Epithelial cell of prostate (primary cell): ENCODE results near the gene CCDC61.

ENCODE experiments used
- DNase-seq: peaks from one replicate; pipeline ENCODE4 v3.0.0-alpha.2; 2011; ENCODE audit warnings: low read depth, low spot score
- H3K27ac ChIP-seq: fragments of 450-650 bp; 2 replicates; pipeline ENCODE4 v1.5.1; 2017; ENCODE audit warnings: mild to moderate bottlenecking

Gene CCDC61

DNA sequence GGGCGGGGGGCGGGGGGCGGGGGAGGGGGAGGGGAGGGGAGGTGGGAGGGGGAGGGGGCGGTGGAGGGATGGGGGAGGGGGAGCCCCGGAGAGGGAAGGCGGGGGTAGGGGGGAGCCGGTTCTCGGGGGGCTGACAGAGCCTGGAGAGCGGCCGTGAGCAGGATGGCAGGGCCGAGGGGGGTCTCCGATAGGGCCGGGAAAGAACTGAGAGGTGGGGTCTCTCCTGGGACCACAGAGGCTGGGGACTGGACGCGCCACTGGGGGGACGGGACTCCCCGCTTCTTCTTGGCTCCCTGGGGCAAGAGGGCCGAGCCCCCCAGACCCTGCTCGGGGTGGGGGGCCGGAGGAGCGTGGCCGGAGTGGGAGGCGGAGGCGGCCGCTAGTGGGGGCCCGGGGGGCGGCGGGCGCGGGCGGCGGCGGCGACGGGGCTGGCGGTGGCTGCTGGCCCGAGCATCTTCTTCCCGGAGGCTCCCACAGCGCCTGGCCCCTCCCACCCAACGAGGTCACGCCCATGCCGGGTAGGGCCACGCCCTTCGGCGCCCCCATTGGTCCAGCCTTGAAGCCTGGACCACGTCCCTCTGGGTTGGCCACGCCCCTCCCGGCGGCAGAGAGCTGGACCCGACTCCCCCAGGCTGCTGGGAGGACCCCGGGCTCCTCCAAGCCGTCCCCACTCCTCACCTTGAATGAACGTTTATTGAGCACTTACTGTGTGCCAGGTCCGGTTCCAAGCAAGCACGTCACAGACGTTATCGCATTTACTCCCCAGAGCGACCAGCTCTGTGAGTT, 21.5 kb upstream of the CCDC61 start, which contains the start of gene NOVA2:
NOVA2 (minus strand) TSS at position 313 of the 786 bp plus-strand sequence. CDS start 514 bp downstream, outside the sequence.
- H3K27ac ChIP-seq = no peak within 1 kb of the TSS
- no peak for DNase-seq

DNA sequence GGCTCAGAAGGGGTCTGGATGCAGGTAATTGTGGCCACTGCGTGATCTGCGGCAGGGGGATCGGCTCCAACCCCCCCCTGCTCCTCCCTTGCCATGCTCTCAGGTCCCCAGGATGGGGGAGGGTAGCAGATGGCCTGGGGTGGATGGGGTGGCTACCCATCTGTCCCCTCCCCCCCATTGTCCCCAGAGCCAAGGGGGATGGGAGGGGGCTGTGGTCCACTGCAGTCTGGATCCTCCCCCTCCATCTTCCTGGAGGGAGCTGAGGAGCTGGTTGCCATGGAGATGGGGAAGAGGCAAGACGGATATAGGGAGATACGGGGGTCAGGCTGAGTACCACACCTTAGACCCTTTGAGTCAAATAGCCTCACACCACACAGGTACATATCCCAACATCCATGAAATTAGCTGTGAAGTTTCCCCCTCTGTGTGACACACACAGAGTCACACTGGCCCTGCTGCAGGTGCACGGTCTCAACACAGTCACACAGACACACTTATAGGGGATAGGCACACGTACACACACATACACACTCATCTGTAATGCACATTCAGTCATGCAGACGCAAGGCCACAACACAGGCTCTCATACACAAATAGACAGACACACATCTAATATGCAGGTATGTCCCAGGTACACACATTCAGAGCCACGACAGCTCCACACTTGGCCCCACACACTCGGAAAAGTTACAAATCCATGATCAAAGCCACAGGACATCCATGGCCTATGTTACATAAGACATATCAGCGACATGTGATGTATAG, 19.8 kb upstream of the CCDC61 start:
- no peak for DNase-seq
- no peak overlapping the region for H3K27ac ChIP-seq

DNA sequence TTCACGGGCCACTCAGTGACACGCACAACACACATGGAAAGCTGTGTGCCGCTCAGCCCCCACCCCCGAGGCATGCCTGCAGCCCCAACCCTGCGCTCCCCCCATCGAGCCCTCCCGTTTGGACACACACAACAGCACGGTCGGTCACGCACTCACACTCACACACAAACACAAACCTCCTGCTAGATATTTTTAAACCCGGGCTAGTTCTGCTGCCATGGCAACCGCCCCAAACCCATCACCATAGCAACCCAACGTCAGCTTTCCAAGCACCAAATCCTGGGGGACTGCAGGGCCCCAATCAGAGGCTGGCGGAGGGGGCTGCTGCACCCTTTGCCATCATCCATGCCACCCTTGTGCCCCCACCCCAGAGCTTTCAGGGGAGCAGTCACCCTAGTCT, 19.1 kb upstream of the CCDC61 start:
- no peak overlapping the region for H3K27ac ChIP-seq
- no peak for DNase-seq

DNA sequence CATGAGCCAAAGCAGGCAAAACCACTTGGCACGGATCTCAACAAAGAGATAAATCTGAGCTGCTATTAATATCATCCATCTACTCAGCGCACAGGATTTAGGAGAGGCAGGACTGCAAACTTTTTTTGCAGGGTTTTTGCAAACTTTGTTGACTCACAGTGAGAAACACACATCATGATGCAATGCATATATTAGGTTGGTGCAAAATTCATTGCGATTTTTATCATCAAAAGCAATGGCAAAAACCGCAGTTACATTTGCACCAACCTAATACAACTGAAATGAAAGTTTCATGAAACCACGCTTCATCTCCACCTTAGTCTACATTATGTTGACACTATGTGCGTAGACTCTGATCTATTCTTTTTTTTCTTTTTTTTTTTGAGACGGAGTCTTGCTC, 17.1 kb upstream of the CCDC61 start:
- no peak for DNase-seq
- H3K27ac ChIP-seq = no peak overlapping the region

DNA sequence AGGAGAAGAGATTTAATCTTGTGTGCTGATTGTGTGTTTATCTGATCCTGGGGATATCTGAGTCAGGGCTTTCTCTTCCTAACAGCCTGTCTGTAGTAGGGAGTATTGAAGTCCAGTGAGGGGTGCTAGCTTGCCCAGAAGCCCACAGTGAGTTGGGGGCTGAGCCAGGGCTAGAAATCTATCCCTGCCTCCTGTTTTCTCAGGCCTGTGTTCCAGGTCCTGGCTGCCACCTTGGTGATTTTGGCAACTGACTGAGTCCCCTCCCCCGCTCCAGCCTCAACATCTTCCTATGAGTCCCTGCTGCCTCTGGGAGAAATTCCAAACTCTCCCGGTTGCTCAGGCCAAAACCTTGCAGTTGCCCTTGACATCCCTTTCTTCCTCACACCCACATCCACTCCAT, 13.9 kb upstream of the CCDC61 start:
- no peak for DNase-seq
- no peak overlapping the region for H3K27ac ChIP-seq

DNA sequence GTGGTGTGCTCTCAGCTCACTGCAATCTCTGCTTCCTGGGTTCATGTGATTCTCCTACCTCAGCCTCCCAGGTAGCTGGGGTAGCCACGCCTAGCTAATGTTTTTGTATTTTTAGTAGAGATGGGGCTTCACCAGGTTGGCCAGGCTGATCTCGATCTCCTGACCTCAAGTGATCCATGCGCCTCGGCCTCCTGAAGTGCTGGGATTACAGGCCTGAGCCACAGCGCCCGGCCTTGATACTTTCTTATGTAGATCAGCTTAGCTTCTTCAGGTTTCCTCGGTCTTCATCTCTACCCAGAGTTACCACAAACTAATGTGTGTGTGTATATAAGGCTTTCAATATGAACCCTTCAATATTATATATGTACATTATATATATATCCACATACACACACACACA, 9.9 kb upstream of the CCDC61 start:
- no peak overlapping the region for H3K27ac ChIP-seq
- no peak for DNase-seq

DNA sequence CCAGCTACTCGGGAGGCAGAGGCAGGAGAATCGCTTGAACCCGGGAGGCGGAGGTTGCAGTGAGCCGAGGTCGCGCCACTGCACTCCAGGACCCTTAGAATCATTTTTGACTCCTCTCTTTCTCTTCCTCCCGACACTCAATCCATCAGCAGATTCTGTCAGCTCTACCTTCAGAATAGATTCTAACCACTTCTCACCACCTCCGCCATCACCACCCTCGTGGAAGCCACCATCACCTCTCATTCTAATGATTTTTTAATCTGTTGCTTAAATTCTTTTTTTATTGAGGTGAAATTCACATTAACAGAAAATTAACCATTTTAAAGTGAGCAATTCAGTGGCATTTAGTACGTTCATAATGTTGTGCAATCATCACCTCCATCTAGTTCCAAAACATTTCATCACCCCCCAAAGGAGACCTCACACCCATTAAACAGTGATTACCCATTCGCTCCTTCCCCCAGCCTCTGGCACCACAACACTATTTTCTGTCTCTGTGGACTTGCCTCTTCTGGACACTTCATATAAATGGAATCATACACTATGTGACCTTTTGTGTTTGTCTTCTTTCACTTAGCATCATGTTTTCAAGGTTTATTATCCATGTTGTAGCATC, 5.0 kb upstream of the CCDC61 start:
- no peak overlapping the region for H3K27ac ChIP-seq
- DNase-seq = no peak

DNA sequence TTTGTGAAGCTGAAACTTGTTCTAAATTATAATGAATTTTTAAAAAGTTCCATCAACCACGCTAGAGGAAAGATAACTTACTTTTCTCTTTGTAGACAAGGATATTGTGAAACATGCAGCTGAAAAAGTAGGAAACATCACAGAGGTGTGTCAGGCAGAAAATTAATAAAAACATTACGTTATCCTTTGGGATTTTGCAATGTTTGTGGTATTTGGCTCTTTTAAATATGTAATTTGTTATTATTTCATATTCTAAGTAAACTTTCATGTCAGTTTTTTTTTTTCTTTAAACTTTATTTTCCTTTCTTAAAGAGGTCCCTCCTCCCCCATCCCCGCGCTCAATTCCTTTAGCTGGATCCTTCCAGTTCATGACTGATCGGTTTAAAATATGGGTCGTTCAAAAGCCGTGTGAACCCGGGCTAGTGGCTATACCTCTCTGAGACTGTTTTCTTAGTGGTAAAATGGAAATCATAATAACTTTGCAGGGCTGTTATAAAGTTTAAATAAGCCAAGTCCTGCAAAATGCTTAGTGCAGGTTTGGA, 740 bp upstream of the CCDC61 start:
- DNase-seq = no peak
- peak overlapping the region; percentile 38 for H3K27ac ChIP-seq

DNA sequence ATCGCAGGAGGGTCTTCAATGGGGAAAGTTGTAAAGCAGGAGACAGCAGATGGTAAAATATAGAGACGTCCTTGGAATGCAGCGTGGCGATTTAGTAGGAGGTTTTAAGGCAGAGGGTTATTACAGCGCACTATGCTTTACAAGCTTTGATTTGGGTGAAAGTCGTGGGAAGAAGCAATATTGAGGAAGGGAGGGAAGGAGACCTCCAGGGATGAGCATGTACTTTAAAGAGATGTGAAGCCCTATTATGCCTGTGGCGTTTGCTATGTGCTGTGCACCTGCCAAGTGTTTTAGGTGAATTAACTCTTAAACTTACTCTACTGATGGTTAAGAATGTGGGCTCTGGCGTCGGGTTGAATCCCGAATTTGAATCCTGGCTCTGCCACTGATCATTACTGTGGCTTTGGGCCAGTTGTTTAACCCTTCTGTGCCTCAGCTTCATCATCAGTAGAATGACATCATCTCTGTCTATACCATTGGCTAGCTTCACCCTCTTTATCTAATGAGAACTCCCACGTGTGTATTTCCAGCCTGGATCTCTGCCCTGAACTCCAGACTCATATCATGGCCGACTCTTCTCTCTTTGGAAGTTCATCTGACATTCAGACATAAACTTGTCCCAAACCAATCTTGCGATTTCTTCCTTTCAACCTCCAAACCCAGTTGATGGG, 583 bp downstream of the CCDC61 start:
- no peak overlapping the region for H3K27ac ChIP-seq
- no peak for DNase-seq

DNA sequence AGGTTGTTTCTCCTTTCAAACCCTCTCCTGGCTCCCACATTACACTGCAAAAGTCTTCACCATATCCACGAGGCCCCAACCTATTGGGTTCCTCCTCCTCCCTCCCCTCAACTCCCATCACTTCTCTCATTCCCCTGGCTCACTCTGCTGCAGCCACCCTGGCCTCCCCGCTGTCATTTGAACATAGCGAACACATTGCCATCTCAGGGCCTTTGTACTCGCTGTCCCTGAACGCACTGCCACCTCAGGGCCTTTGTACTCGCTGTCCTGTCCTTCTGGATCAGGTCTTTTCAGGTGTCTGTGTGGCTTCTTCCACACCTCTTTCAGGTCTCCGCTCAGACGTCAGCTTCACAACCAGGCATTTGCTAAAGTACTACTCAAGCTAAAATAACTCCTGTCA, 1.7 kb downstream of the CCDC61 start:
- no peak overlapping the region for H3K27ac ChIP-seq
- no peak for DNase-seq

DNA sequence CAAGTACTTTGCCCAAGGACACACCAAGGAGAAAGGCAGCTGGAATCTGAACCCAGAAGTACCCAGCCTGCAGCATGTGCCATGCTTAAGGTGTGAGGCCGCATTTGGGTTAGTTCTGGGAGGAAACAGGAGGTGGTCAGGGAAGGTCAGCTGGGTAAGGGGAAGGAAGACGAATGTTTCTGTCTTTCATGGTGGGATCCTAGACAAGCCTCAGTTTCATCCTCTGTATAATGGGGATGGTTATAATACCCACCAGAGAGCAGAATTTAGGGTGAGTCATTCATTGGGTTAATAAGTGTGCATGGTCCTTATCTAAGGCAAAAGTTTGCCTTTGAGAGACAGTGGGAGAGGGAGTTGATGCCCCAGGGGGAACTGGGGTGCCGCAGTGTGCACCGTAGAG, 3.6 kb downstream of the CCDC61 start:
- H3K27ac ChIP-seq = no peak overlapping the region
- no peak for DNase-seq

DNA sequence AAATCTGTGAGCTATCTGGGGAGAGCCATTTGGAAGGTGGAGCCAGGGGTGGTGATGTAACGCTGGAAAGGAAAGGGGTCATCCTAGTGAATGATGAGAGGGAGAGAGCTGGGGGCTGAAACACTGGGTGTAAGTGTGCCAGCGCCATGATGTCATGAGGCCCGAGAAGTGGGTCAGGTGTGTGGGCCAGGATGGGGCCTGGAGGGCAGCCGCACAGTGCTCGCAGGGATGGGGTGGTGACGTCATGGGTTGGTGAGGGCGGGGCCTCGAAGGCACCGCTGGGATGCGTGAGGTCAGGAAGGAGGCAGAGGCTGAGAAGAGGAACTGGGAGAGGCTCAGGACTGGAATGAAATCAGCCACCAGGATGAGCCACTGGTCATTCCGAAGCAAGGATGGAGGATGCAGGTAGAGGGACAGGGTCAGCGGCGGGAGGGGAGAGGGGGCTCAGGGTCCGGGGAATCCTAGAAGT, 4.4 kb downstream of the CCDC61 start:
- no peak for DNase-seq
- H3K27ac ChIP-seq = no peak overlapping the region

DNA sequence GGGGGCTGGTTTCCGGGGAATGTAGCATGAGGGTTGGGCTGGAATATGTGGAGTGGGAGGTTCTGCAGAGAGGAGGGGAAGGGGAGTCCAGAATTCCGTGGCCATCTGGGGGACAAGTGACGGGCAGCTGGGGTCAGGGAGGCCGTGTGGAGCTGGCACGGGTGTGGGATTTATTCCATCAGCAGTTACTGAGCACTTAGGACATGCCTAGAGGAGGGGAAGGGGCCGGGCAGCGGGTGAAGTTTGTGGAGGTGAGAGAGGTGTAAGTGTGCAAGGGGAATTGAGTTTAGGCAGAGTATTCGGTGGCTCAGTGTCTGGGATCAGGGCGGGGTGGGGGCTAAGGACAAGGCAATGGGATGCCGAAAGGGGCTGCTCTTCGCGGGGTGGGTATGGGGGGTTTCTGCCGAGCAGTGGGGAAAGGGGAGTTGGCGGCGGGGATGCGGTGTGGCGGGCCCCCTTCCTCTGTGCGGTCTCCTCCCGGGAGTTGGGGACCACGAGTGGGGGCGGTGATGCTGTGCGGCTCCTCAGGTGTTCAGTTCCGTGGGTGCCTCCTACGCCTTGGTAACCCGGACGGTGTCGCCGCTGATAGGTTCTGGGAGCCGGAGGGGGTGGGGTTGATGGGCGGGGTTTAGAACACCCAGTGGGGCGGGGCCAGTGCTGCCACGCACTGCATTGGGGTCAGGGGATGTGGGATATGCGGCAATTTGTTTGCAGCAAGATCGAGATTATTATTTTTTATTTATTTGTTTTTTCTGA, 5.4 kb downstream of the CCDC61 start:
- H3K27ac ChIP-seq = no peak overlapping the region
- DNase-seq = no peak

DNA sequence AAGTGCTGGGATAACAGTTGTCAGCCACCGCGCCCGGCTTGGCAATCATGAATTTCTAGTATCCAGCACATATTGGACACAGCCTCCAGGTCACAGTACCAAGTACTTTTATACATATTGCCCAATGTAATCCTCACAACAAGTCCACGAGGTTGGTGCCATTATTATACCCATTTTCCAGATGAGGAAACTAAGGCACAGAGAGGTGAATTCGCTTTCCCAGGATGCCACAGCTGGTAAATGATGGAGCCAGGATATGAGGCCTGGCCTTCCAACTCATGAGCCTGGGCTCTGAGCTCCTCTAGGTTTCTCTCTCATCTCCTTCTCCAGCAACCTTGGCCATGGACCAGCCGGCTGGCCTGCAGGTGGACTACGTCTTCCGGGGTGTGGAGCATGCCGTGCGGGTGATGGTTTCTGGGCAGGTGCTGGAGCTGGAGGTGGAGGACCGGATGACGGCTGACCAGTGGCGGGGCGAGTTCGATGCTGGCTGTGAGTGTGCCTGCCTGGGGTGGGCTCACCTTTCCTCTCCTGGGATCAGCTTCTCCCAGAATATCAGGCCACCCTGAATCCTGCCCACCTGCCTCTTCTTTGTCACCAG, 7.5 kb downstream of the CCDC61 start:
- H3K27ac ChIP-seq = no peak overlapping the region

DNA sequence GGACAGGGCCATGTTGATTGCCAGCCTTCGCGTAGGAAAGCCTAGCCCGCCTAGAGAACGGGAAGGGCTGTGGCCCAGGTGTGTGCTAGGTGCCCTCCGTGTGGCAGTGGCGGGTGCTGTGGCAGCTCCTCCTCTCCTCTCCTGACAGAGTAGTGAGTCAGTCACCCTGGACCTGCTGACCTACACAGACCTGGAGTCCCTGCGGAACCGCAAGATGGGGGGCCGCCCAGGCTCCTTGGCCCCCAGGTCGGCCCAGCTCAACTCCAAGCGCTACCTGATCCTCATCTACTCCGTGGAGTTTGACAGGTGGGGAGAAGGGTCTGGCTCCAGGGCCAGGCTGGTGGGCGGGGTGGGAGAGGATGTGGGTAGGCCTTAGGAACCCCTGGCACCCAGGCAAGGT, 11.1 kb downstream of the CCDC61 start:
- no peak overlapping the region for H3K27ac ChIP-seq
- no peak for DNase-seq

More for the DNA sequence above, 7.5 kb downstream of the CCDC61 start:
- DNase-seq = no peak

DNA sequence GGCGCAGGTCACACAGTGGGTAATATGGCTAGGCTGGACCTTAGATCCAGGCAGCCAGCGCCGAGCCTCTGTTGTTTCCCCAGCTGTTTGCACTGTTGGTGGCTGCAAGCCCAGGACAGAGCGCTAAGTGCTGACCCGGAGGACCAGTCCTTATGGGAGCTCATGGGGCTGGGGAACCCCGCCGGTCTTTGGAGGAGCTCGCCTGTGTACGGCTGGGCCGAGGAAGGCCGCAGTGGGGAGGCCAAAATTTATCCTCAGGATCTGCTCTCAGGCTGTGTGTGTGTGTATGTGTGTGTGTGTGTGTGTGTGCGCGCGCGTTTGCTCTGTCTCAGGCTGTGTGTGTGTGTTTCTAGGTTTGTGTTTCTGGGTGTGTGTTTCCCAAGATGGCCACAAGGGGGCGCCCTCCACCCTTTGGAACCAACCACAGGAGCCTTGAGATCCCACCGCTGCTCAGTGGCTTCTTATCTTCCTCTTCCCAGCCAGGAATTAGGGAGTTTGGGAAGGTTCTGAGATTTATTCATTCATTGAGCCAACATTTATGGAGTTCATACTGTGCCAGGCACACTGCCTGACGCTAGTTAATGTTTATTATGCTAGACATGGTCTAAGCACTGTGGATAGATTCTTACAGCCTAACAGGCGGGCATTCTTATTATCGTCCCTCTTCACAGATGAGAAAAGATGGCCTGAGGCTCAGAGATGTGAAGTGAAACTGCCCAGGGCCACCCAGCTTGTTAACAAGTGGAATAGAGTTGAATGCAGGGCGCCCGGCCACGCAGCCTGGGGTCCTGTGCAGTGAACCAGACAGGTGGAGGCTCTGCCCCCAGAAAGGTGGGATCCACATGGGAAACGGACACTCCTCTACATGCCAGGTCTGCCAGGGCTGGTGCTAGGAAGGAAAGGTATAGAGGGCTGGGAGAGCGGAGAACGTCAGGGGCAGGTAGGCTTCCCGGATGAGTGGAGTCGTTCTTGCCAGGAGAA, 14.6 kb downstream of the CCDC61 start:
- H3K27ac ChIP-seq = no peak overlapping the region
- DNase-seq = no peak

DNA sequence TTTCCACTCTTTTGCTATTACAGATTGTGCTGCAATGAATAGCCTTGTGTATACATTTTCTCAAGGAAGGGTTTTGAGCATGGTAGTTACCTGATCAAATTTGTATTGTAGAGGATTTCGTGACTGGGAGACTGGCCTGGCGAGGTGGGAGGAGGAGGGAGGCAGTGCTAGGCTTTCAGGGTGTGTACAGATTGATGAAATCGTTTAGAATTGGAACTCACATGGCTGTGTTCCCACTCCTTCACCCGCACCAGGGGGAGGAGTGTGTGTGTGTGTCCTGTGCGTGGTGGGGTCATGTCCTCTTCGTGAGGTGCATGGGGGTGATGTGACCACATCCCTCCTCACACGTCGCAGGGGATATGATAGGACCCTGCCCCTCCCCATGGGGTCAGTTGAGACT, 19.3 kb downstream of the CCDC61 start:
- H3K27ac ChIP-seq = no peak overlapping the region
- DNase-seq = no peak
